Left ventricle myocardium inferior (tissue), 1 donor: ENCODE measurements around the gene SPDYE16. TPM values are rescaled to one million over a fixed set of nuclear protein-coding genes. Genes with fewer than 3 reads are reported as not detected.
"Not testable (repeated sequence)": the region's sequence is repeated elsewhere in the genome, so short reads cannot be mapped to it uniquely, and the experiment has no call there.

Experiments
- DNase-seq: peaks from one replicate; pipeline ENCODE4 v3.0.0-alpha.2; 2020
- H3K27ac ChIP-seq: fragments of 200-600 bp; replicated peaks from 2 replicates; pipeline ENCODE4 v1.8.0; 2021
- H3K27me3 ChIP-seq: fragments of 200-600 bp; 2 replicates; pipeline ENCODE4 v1.8.0; 2021; ENCODE audit warnings: low read depth
- H3K36me3 ChIP-seq: fragments of 200-600 bp; 2 replicates; pipeline ENCODE4 v1.8.0; 2021
- H3K4me1 ChIP-seq: fragments of 200-600 bp; 2 replicates; pipeline ENCODE4 v1.8.0; 2021
- H3K4me3 ChIP-seq: fragments of 200-600 bp; 2 replicates; pipeline ENCODE4 v1.8.0; 2021; ENCODE audit warnings: mild to moderate bottlenecking, moderate library complexity
- H3K9me3 ChIP-seq: fragments of 200-600 bp; replicated peaks from 2 replicates; pipeline ENCODE4 v1.8.0; 2021
- intact Hi-C: fragments of 100-400 bp; cut with micrococcal nuclease; formaldehyde crosslinking; loops from one replicate; pipeline ENCODE4 v1.11.0; 2022
- total RNA-seq: library from RNA; stranded (reverse); fragmentation: NEBNext Ultra II Directional; extraction: Animal tissue kit (Norgen Biotek cat#: 25700); gene quantifications from one replicate; pipeline ENCODE4 v1.2.1, GENCODE V29; 2021
- donor health status: DM: no; HTN: yes; CAD: no; lungs with severe emphysema.

SPDYE16 gene
- total RNA-seq, 1 donor from 2014 or later, result 0.22 TPM

- H3K27ac ChIP-seq, H3K27me3 ChIP-seq, H3K9me3 ChIP-seq, H3K36me3 ChIP-seq, intact Hi-C loops, DNase-seq, H3K4me3 ChIP-seq, H3K4me1 ChIP-seq: not testable (repeated sequence)
These were observed 40.9 kb downstream of the SPDYE16 start for GRCh38 chr7:76502224-76502623.

DNA sequence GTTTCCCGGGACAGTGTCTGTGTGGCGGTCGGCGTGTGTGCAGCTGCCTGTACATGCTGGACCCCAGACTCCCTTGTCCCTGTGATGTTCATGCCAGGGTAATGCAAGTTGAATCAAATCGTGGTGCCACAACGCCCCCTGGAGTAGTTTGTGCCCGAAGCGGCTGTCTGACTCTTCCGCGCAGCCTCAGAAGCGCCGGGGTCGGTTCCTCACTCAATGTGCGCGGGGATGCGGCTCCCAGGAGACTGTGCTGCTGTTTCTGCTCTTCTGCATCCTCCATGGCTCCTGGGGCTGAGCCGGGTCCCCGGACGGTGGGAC is 43.2 kb downstream of the SPDYE16 start:
- H3K4me3 ChIP-seq, DNase-seq, H3K9me3 ChIP-seq, intact Hi-C loops, H3K4me1 ChIP-seq, H3K27me3 ChIP-seq, H3K36me3 ChIP-seq, H3K27ac ChIP-seq: not testable (repeated sequence)

DNA sequence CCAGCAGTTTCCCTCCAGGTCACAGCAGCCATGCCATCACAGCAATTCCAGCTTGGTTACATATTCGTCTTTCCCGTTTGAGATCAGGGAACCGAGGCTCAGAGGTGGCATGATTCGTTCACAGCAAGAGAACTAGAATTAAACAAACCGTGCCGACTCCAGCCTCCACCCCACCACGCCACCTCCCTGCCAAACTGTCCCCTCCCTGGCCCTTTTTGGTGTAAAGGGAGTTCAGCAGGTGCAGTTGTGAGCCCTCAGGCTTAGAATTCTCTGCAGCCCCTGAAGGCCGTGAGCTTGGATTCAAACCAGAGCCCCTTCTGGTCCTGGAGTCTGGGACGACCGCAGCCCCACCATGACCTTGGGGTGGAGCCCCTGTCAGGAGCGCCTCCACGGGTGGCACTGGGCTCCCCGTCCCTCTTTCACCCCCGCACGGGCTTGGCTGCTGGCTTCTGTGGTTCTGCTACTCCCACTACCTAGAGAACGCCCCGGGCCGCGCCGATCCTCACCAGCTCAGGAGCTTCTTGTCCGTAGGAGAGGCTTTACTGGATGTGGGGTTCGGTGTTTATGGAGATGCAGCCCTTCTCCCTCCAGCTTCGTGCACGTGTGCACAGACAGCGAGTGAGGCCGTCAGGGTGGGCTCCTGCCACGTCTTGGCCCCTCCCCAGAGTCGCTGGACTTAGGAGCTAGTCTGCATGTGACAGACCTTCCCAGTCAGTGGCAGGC is 43.7 kb downstream of the SPDYE16 start:
- intact Hi-C loops, H3K27me3 ChIP-seq, DNase-seq, H3K36me3 ChIP-seq, H3K27ac ChIP-seq, H3K9me3 ChIP-seq, H3K4me1 ChIP-seq, H3K4me3 ChIP-seq: not testable (repeated sequence)

GRCh38 chr7:76498583-76499200 is 44.4 kb downstream of the SPDYE16 start:
- H3K4me3 ChIP-seq, intact Hi-C loops, H3K27me3 ChIP-seq, H3K27ac ChIP-seq, H3K9me3 ChIP-seq, H3K36me3 ChIP-seq, H3K4me1 ChIP-seq, DNase-seq: not testable (repeated sequence)

DNA sequence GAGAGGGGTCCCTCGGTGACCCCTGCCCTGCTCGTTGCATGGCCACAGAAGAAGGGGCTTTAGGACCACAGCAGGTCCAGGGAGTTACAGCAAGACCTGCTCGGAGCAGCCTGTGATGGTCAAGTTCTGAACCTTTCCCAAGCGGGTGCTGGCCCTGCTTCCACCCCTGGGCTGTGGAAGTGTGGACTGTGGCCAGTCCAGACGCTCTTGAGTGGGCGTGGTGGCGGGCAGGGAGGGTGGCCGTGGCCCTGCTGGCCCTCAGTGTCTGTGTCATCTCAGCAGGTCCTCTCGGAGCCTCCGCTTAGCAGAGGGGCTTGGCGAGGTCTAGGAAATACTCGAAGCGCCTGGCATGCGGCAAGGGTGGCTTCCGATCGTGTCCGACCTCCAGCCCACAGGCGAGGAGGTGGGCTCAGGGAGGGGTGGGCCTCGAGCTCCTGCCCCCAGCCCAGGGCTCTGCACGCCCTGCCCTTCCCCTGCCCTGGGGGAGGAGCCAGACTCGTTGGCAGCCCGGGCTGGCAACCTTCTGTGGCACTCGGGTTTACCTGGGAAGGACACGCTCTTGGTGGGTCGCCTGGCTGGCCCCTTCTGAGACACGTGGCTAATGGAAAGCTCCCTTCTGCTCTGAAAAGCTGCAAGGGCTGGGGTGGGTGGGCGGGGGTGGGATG is 45.0 kb downstream of the SPDYE16 start:
- H3K27me3 ChIP-seq, H3K36me3 ChIP-seq, H3K27ac ChIP-seq, H3K4me1 ChIP-seq, H3K9me3 ChIP-seq, intact Hi-C loops, DNase-seq, H3K4me3 ChIP-seq: not testable (repeated sequence)

DNA sequence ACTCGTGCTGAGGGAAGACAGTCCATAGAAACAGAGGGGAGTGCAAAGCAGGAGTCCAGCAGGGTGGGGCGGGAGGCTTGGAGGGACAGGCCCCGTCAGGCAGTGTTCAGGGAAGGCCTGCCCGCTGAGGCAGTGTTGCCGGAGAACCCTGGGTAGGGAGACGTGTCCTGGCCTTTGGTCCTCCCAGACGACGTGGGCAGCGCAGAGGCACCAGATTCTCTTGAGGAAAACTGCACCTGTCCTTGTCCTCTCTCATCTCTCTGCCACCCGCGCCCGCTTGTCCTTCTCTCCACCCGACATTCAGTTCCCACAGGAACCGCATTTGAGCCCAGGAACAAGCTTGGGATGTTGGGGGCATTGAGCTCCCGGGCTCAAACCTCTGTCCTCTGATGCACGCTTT is 47.4 kb downstream of the SPDYE16 start:
- H3K4me3 ChIP-seq, H3K27ac ChIP-seq, intact Hi-C loops, H3K9me3 ChIP-seq, H3K27me3 ChIP-seq, DNase-seq, H3K4me1 ChIP-seq, H3K36me3 ChIP-seq: not testable (repeated sequence)

GRCh38 chr7:76492139-76492538 is 51.0 kb downstream of the SPDYE16 start:
- H3K4me3 ChIP-seq, H3K4me1 ChIP-seq, intact Hi-C loops, DNase-seq, H3K27ac ChIP-seq, H3K36me3 ChIP-seq, H3K27me3 ChIP-seq, H3K9me3 ChIP-seq: not testable (repeated sequence)

- H3K4me1 ChIP-seq, H3K27me3 ChIP-seq, H3K27ac ChIP-seq, H3K4me3 ChIP-seq, intact Hi-C loops, DNase-seq, H3K9me3 ChIP-seq: not testable (repeated sequence)
- H3K36me3 ChIP-seq, result peaks cover 12% of the 10 kb centered on the region
These were observed 55.1 kb downstream of the SPDYE16 start for GRCh38 chr7:76487969-76488368.

- H3K4me3 ChIP-seq, DNase-seq, H3K27ac ChIP-seq, H3K27me3 ChIP-seq, H3K9me3 ChIP-seq, H3K4me1 ChIP-seq, intact Hi-C loops: not testable (repeated sequence)
- H3K36me3 ChIP-seq, result peaks cover 21% of the 10 kb centered on the region
These were observed 56.5 kb downstream of the SPDYE16 start for GRCh38 chr7:76486618-76487017.

DNA sequence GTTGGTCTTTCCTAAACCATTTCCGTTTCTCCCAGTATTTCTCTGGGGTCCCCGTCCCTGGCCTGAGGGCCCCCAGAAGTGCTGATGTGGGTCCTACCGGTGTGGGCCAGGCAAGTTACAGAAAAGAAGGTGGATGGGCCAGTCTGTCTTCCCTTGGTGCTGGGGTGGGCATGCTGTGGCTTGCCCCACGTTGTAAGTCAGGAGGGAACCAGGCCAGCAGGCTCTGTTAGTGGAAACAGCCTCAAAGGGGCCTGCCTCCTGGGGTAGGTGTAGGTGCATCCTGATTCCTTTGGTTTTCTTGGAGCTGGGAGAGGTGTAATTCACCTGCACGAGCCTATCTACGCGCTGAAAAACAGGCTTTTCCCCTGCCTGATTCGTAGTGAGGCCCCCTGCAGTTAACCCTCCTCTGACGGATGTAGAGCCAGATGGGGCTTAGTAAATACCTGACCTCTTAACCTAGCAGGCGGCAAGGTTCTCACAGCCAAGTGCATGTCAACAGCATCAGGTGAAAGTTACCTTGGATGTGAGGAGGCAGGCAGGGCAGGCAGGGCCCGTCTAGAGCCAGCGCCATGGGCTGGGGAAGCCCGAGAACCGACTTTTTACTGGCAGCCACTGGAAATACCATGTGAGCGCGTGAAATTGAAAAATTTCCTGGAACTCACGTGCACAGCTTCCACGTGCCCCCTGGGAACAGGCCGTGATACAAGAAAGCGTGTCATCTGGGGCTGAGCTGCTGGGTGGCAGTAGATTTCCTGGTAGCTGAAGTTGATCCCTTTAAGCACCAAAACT is 57.1 kb downstream of the SPDYE16 start:
- H3K9me3 ChIP-seq, intact Hi-C loops, DNase-seq, H3K4me3 ChIP-seq, H3K27me3 ChIP-seq, H3K4me1 ChIP-seq, H3K27ac ChIP-seq: not testable (repeated sequence)
- peaks cover 26% of the 10 kb centered on the region for H3K36me3 ChIP-seq

DNA sequence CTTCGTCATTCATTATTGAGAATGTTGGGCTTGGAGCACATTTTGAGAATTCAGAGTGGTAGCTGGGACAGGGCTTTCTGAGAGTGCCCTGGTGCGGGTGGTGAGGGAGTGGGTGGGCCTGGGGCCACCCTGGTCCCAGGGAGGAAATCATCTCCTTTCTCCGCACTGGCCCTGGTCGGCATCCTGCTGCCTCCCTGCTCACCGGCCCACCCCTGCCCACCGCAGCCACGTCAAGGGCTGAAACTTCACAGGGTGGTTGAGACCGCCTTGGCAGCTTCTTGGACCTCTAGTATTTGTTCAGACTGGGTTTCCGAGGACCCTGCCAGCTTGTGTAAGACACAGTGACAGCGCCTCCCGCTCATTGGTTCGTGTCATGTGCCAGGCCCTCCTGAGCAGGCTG is 58.6 kb downstream of the SPDYE16 start:
- peaks cover 28% of the 10 kb centered on the region for H3K36me3 ChIP-seq
- H3K27ac ChIP-seq, intact Hi-C loops, H3K27me3 ChIP-seq, DNase-seq, H3K4me1 ChIP-seq, H3K9me3 ChIP-seq, H3K4me3 ChIP-seq: not testable (repeated sequence)

GRCh38 chr7:76483081-76483480 is 60.0 kb downstream of the SPDYE16 start:
- H3K4me3 ChIP-seq, H3K9me3 ChIP-seq, H3K4me1 ChIP-seq, DNase-seq, H3K27ac ChIP-seq, intact Hi-C loops, H3K27me3 ChIP-seq: not testable (repeated sequence)
- peaks cover 28% of the 10 kb centered on the region for H3K36me3 ChIP-seq

GRCh38 chr7:76482660-76483059 is 60.4 kb downstream of the SPDYE16 start:
- H3K27me3 ChIP-seq, H3K9me3 ChIP-seq, H3K27ac ChIP-seq, intact Hi-C loops, H3K4me3 ChIP-seq, DNase-seq, H3K4me1 ChIP-seq: not testable (repeated sequence)
- H3K36me3 ChIP-seq, result peaks cover 28% of the 10 kb centered on the region
